ENCODE measurements around the gene TPPP3. TPM values are rescaled to one million over a fixed set of nuclear protein-coding genes. Genes with fewer than 3 reads are reported as not detected.

The TPPP3 gene
- total RNA-seq, 1 experiment from 2014 or later = 3.1 TPM

GRCh38 chr16:67349172-67349571, 44.1 kb downstream of the TPPP3 start:
- Histone ChIP-seq H4K20me1 (ENCODE audit: insufficient read depth) (no peaks in the 10 kb centered on the region), H3F3A (ENCODE audit: insufficient read depth, low read depth) (no peaks in the 10 kb centered on the region), H3K4me1 (replicated peaks; ENCODE audit: insufficient read depth) (peaks cover 11% of the 10 kb centered on the region), H3K27ac (no peak overlapping the region), H3K27me3 (ENCODE audit: insufficient read depth, low read depth) (no peaks in the 10 kb centered on the region), H3K9me3 (ENCODE audit: insufficient read depth, low read depth) (no peaks in the 10 kb centered on the region), H3K9me2 (ENCODE audit: insufficient read depth) (no peaks in the 10 kb centered on the region), H2AFZ (no peak overlapping the region), H3K4me2 (no peak overlapping the region), H3K4me3 (no peak overlapping the region), H3K36me3 (ENCODE audit: low read depth) (no peaks in the 10 kb centered on the region), H3K79me2 (ENCODE audit: low read depth) (no peaks in the 10 kb centered on the region)
- ChIA-PET POLR2A (ENCODE audit: unreplicated experiment) (interaction anchor here (0.6 kb wide), 1 partner anchor 71 kb away, joined by 7 read pairs; no protein-coding TSS in a partner anchor), CTCF (interaction anchor here (0.6 to 1.0 kb wide), 4 partner anchors 40 to 79 kb away, joined by 3 to 5 read pairs (median 4); no protein-coding TSS in a partner anchor)
- no TSS peak for BruUV-seq (replicated peaks)
- peak; percentile 61 for TF ChIP-seq CTCF (conservative IDR thresholded peaks at IDR 0.05)
- no peak for TF ChIP-seq EZH2 (IDR thresholded peaks at IDR 0.05; ENCODE audit: low read depth)
- intact Hi-C loops (cut with micrococcal nuclease; ENCODE audit: unreplicated experiment) = no loop called here
- no peak for DNase-seq

GRCh38 chr16:67346341-67346740, 47.0 kb downstream of the TPPP3 start:
- no peaks in the 10 kb centered on the region for H3K9me3 ChIP-seq (ENCODE audit: insufficient read depth, low read depth)
- H3K9me2 ChIP-seq (ENCODE audit: insufficient read depth) = no peaks in the 10 kb centered on the region
- no peak overlapping the region for H3K4me3 ChIP-seq
- ChIA-PET CTCF (interaction anchor here (0.6 to 0.8 kb wide), 2 partner anchors 61 to 82 kb away, joined by 3 read pairs; no protein-coding TSS in a partner anchor), POLR2A (ENCODE audit: unreplicated experiment) (no interaction called here)
- H3K27me3 ChIP-seq (ENCODE audit: insufficient read depth, low read depth) = no peaks in the 10 kb centered on the region
- no peaks in the 10 kb centered on the region for H3F3A ChIP-seq (ENCODE audit: insufficient read depth, low read depth)
- intact Hi-C loops (cut with micrococcal nuclease; ENCODE audit: unreplicated experiment) = no loop called here
- H3K79me2 ChIP-seq (ENCODE audit: low read depth) = no peaks in the 10 kb centered on the region
- H3K36me3 ChIP-seq (ENCODE audit: low read depth) = no peaks in the 10 kb centered on the region
- H3K27ac ChIP-seq = no peak overlapping the region
- BruUV-seq (replicated peaks) = no TSS peak
- no peak overlapping the region for H2AFZ ChIP-seq
- H3K4me2 ChIP-seq = no peak overlapping the region
- DNase-seq = peak in 1 of 2 experiments; percentile 81
- TF ChIP-seq EZH2 (IDR thresholded peaks at IDR 0.05; ENCODE audit: low read depth) (no peak), CTCF (conservative IDR thresholded peaks at IDR 0.05) (no peak)
- no peaks in the 10 kb centered on the region for H4K20me1 ChIP-seq (ENCODE audit: insufficient read depth)
- H3K4me1 ChIP-seq (replicated peaks; ENCODE audit: insufficient read depth) = peaks cover 11% of the 10 kb centered on the region

GRCh38 chr16:67345401-67345800, 47.9 kb downstream of the TPPP3 start:
- no peak for DNase-seq
- H4K20me1 ChIP-seq (ENCODE audit: insufficient read depth) = no peaks in the 10 kb centered on the region
- intact Hi-C loops (cut with micrococcal nuclease; ENCODE audit: unreplicated experiment) = no loop called here
- no peak overlapping the region for H3K27ac ChIP-seq
- no peaks in the 10 kb centered on the region for H3K79me2 ChIP-seq (ENCODE audit: low read depth)
- no peaks in the 10 kb centered on the region for H3F3A ChIP-seq (ENCODE audit: insufficient read depth, low read depth)
- no peaks in the 10 kb centered on the region for H3K27me3 ChIP-seq (ENCODE audit: insufficient read depth, low read depth)
- H3K36me3 ChIP-seq (ENCODE audit: low read depth) = no peaks in the 10 kb centered on the region
- ChIA-PET POLR2A (ENCODE audit: unreplicated experiment) (no interaction called here), CTCF (interaction anchor here (0.5 kb wide), 1 partner anchor 37 kb away, joined by 7 read pairs; no protein-coding TSS in a partner anchor)
- peaks cover 11% of the 10 kb centered on the region for H3K4me1 ChIP-seq (replicated peaks; ENCODE audit: insufficient read depth)
- no peaks in the 10 kb centered on the region for H3K9me3 ChIP-seq (ENCODE audit: insufficient read depth, low read depth)
- no peak overlapping the region for H3K4me2 ChIP-seq
- TF ChIP-seq CTCF (conservative IDR thresholded peaks at IDR 0.05) = no peak
- TF ChIP-seq EZH2 (IDR thresholded peaks at IDR 0.05; ENCODE audit: low read depth) = no peak
- no peak overlapping the region for H2AFZ ChIP-seq
- BruUV-seq (replicated peaks) = no TSS peak
- no peak overlapping the region for H3K4me3 ChIP-seq
- H3K9me2 ChIP-seq (ENCODE audit: insufficient read depth) = no peaks in the 10 kb centered on the region

All from PC-9 (cell line).